Ecto neural progenitor cell (in vitro differentiated cells): ENCODE results near the gene HLA-DQA2.
A peak's percentile ranks its signal among the peaks of the same experiment; 100 is the strongest.
"Not testable (repeated sequence)": the region's sequence is repeated elsewhere in the genome, so short reads cannot be mapped to it uniquely, and the experiment has no call there.

Experiments
- DNase-seq: peaks from one replicate; pipeline ENCODE4 v3.0.0-alpha.2; 2018; ENCODE audit warnings: low spot score

Gene HLA-DQA2

DNA sequence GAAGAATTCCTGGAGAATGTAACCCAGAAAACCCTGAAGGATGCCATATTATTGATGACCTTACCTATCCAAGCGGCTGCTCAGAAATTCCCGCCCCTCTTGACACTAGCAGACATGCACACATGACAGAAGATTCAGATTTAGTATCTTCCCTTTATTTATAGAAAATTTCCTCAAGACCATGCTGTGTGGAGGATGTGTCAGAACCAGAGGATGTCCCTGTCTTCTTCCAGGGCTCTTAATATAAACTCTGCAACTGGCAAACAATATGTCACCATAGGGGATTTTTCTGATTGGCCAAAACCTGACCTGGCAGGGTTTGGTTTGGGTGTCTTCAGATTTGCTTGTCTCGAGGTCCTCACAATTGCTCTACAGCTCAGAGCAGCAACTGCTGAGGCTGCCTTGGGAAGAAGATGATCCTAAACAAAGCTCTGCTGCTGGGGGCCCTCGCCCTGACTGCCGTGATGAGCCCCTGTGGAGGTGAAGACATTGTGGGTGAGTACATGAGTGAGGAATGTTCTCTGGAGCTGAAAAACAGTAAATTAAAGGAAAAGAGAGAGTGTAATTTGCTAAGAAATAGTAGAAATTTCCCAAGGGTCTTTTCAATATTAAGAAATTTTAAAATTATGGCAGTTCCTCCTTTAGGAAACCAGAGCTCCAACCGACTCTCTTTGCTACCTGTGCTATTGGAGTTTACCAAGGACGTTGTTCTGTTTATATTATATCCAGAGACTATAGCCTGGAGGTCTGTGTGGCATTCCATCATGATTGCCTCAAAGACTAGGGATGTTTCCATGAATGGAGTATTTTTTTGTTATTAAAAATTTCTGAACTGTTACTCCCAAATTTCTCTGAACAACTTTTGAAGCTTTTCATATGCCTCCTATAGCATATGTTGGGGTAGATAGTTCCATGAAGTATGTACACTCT lies at the start of gene HLA-DQA2:
Gene HLA-DQA2, plus strand, starts transcription at position 361 of the 930 bp plus-strand sequence. Its CDS starts 53 bp downstream, at position 414.
- DNase-seq = no peak

DNA sequence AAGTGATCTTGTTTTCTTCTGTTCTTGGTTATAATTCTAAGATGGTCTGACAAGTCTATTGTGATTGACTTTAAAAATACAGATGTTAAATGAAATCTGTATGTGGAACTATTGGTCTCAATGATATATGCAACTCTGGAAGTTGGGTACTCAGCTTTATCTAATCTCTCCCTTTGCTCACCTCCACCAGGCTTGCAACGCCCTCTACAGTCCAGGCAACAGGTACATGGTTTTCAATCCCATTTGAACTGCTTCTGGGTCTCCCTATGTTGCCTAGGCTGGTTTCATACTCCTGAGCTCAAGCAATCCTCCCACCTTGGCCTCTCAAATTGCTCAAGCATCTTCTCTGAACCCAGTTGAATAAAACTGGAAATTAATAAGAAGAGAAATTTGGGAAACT lies 49.2 kb upstream of the HLA-DQA2 start:
- DNase-seq = no peak

DNA sequence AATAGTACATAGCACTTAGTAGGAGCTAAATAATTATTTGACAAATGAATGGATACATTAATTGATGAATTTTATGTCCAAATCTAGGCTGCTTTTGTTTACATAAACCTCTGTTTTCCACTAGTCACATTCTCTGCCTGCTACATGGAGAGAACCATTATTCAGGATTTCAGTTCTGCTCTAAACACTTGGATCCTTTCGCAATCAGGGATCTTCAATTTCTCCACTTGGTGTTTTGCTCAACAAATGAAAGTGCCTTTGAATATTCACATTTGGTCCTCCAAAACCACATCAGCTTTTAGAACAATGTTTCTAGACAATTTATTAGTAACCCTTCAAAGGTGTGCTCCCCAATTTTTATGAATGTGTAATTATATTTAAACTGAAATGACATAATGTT lies 44.2 kb upstream of the HLA-DQA2 start:
- DNase-seq = no peak

DNA sequence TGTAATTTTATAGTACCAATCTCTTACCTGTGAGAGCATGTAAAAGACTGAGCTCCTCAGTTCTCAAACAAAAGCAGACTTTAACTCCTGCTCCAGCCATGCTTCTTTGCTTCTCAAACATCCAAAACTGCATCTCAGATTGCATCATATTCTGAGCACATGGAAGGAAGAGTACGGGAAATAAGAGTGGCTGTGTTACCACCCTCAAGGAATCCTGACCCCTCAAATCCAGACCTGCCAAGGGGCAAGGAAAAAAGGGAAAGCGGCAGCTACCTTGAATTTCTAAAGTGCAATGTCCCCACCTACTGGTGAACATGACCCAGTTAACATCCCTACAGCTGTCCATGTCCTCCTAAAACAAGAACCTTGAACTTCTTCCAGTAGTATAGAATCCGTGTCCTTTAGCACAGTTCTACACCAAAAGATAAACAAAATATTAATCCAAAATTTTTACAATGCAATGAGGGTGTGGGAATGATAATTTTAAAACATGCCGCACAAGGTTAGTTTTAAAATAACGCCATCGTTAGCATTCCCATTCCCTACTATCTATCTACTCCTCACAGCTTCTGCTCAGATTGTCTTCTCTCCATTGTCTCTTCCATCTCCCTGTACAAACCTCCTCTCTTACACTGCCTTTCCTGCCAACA lies 40.7 kb upstream of the HLA-DQA2 start:
- DNase-seq = peak; percentile 49

DNA sequence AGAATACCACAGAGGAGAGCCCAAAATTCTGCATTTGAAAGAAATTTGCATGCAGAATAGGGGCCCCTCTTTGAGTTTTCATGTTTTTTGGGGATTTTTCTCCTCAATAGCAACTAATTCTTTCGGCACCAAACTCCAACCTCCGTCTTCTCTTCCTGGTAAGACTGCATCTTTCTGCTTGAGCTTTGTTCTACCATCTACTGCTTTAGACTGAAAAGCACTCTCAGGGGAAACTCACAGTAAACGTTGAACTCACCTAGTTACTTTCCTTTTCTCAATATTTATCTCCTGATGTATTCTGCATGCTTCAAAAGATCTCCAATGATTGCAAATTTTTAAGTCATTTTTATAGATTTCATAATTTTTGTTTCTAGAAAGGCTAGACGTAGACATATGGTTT lies 37.8 kb upstream of the HLA-DQA2 start:
- no peak for DNase-seq

DNA sequence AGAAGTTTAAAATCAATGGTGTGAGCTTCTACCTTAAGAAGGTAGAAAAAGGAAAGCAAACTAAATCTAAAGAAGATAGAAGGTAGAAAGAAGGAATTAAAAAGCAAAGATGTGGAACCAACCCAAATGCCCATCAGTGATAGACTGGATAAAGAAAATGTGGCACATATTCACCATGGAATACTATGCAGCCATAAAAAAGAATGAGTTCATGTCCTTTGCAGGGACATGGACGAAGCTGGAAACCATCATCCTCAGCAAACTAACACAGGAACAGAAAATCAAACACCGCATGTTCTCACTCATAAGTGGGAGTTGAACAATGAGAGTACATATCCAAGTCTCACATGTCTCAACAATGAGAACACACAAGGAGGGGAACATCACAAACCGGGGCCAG lies 36.0 kb upstream of the HLA-DQA2 start:
- not testable (repeated sequence) for DNase-seq

DNA sequence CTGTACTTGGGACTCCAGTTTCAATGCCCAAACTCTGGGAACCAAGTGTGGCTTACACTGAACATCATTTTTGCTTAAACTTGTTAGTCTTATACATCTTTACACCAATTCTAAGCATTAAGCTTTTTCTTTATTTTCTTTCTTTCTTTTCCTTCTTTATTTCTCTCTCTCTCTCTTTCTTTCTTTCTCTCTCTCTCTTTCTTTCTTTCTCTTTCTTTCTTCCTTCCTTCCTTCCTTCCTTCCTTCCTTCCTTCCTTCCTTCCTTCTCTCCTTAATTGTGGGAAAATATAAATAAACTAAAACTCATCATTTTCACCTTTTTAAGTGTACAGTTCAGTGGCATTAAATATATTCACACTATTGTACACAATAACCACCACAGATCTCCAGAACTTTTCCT lies 31.6 kb upstream of the HLA-DQA2 start:
- no peak for DNase-seq

DNA sequence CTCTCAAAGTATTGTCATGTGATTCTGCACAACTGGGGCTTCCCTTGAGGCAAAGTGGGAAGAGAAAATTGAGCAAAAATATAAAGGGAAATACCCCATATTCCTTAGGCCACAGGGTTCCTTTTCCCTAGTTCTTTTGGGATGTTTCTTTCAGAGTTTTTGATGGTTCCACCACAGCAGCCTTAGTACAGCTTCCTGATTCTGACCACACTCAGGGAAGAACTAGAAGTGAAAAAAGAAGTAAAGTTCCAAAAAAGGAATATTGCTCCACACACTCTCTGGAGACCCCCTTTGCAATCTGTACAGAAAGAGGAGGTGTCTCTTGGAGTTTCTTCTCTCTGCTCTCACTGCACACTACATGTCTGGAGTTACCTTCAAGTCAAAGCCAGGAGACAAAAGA lies 27.9 kb upstream of the HLA-DQA2 start:
- no peak for DNase-seq

DNA sequence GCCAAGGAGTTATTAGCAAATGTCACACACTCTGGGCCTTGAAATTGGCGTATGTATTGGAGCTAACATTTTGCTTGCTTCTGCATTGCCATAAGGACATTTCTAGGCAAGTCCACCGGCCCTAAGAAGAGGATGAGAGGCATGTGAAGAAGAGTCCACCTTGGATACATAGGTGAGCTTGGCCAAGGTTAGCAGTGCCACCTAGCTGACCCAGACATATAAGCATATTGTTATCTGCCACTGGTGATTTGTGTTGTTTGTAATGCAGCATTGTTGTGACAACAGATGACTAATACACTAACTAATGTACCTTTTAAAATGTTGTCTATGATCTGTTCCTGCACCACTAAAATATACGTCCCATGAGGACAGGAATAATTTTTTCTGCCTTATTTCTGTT lies 24.8 kb upstream of the HLA-DQA2 start:
- no peak for DNase-seq

DNA sequence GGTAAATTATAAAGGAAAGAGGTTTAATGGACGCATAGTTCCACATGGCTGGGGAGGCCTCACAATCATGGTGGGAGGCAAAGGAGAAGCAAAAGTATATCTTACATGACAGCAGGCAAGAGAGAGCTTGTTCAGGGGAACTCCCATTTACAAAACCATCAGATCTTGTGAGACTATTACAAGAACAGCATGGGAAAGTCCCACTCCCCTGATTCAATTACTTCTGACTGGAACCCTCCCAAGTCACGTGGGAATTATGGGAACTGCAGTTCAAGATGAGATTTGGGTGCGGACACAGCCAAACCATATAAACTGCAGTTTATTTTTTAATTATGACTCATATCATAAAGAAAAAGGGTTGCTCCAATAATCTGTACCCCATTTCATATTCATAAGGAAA lies 22.3 kb upstream of the HLA-DQA2 start:
- no peak for DNase-seq

DNA sequence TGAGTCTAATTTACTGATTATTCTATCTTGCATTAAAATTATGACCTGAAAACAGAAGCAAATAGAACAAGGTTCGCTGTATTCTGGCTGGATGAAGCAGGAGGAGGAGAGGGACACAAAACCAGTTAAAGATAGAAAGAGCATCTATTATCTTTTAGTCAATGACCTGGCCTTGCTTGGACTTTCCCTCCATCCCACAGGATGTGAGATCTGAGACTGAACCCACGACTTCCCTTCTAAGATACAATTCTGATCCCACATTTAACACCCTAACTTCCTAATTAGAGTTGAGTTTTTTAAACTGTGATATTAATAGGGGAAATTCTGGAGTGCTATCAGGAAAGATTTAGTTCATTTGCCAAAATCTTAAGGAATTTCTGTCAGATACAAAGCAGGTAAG lies 3.1 kb upstream of the HLA-DQA2 start:
- no peak for DNase-seq

DNA sequence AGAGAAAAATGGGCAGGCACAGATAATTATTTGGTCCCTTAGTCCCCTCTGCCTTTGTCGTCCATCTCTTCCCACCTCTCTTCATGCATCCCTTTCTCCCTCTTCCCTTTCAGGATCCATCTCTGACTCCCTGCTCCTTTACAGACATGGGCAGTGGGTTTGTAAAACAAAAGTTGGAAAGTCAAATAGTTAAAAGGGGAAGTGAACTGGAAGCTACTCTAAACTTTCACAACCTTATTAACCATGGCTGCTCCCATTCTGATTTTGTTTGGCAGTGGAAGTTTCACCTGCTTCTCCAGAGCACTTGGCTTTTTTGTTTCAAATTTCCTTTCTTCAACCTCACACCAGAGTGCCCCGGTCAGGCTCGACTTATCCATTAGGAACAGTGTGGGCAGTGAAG lies 1.2 kb downstream of the HLA-DQA2 start:
- no peak for DNase-seq

DNA sequence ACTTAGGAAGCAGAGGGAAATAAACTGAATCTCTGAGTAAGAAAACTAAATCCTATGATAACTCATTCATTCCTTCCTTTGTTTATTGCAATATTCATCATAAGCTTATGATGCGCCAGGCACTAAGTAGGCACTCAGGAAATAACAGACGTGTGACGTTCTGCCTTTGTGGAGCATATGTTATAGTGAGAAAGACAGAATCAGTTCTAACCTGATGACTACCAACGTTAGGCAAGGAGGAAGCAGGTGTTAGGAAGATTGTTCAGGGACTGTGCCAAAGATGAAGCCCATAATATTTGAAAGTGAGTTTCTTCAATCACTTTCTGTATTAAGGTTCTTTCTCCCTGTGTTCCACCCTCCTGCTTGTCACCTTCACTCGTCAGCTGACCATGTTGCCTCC lies 3.6 kb downstream of the HLA-DQA2 start:
- no peak for DNase-seq

DNA sequence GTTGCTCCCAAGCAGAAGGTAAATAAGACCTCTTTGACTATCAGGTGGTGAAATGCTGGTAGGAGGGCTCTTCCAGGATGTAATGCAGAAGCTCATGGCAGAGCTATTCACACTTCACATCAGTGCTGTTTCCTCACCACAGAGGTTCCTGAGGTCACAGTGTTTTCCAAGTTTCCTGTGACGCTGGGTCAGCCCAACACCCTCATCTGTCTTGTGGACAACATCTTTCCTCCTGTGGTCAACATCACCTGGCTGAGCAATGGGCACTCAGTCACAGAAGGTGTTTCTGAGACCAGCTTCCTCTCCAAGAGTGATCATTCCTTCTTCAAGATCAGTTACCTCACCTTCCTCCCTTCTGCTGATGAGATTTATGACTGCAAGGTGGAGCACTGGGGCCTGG lies 4.5 kb downstream of the HLA-DQA2 start:
- not testable (repeated sequence) for DNase-seq

DNA sequence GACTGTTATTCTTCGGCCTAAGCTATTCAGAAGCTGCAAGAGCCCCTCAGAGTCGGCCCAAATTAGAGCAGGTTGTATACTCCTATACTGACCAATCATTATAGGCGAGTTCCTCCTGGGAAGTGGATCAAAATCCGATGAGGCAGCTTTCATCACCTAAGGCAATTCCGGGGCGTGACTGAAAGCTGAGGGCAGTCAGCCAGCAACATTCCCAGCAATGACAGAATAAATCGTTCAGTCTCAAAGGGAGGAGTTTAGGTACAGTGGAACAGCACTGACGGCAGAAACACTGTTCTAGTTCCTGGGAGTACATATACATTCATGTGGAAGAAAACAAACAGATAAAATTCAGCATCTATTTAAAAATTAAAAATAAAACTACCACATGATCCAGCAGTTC lies 11.4 kb downstream of the HLA-DQA2 start:
- DNase-seq = no peak

DNA sequence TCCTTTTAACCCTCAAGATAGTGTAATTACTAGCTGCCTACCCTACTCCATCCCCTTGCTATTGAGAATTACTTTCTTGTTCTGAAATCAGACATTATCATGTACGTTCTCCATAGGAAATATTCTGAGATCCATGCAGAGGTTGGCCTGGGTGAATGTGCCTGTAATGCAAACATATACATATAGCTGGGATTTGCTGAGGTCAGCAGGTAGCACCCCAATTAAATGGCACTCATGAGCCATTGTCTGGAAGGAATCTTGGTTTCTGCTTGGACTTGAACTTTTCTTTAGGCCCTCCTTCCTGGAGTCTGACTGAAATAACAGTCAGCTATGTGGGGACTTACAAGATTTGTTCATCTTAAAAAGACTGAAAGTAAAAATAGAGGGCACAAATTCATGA lies 18.5 kb downstream of the HLA-DQA2 start:
- DNase-seq = no peak

DNA sequence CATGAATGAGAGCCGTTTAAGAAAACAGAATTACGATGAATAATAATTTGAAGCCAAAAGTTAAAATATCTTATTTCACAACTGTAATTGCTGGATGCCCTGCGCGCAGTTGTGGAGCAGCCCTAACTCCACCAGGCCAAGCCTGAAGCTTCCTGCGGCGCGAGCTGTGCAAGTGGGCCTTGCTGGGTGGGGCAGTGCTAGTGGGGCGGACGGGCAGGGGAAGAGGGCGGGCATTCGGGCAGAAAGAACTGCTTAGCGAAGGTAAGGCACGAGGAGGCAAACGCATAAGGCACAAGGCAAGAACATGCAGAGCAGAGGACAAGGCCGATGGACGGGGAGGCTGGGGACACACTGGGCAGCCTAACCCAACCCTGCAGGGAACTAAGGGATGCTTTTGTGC lies 19.9 kb downstream of the HLA-DQA2 start:
- DNase-seq = no peak

DNA sequence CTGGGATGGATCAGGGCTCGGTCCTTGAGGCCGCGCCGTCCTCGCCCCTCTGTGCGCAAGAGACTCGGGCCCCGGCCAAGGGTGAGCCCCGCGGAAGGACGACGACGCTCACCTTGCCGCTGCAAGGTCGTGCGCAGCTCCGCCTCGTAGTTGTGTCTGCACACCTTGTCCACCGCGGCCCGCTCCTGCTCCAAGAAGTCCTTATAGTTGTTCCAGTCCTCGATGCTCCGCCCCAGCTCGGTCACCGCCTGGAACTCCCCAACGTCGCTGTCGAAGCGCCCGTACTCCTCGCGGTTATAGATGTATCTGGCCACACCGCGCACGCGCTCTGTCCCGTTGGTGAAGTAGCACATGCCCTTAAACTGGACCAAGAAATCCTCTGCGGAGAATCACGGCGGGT lies 20.4 kb downstream of the HLA-DQA2 start:
- no peak for DNase-seq

DNA sequence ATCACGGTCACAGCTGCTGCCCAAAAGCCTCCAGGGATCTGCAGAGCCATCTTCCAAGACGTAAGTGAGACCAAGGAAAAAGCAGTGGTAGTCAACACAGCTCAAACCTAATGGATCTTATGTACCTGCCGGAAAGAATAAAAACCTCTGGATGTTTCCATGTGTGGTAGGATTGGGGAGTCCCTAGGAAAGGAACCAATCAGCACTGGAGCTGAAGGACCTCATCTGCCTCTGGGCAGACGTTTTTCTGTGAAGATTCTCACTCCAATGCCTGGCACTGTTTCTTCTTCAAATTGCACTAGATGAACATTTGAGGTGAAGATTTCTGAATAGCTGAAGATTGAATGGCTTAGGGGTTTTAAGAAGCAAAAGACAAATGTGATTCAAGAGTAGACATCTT lies 22.2 kb downstream of the HLA-DQA2 start, which contains the start of gene HLA-DQB2:
Gene HLA-DQB2, minus strand, starts transcription at position 112 of the 400 bp plus-strand sequence. Its CDS starts 62 bp downstream, at position 50.
- DNase-seq = no peak

DNA sequence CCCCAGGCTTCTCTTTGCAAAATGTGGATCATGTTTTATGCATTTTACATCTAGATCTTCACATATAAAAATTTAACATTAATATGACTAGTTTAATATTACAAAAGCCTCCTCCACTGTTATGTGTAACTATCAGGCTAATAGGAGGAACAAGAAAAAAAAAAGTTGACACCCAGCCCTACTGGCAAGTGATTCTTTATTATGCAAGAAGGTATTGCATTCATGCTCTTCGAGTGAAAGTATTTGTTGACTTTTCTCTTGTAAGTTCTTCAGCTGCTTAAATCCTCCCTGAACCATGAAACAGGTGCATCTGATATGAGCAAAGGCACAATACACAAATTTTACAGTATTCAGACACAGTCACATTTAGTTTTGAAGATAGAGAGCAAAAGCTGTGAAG lies 22.9 kb downstream of the HLA-DQA2 start:
- DNase-seq = no peak

DNA sequence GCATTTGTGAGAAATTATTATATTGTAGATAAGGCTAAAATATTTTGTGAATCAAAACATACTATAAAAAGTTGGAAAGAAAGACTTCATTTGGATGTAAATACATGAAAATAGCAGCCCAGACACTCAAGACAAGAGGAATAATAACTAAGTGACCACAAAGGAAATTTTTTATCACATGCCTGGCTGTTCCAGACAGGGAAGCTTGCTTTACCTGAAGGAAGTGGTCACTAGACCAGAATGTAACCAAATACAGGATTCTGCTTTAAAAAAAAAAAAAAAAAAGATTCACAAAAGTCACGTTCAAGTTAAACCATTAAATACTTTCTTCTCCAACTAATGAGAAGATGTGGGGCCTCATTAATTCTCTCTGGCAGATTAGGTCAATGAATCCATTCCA lies 31.5 kb downstream of the HLA-DQA2 start:
- no peak for DNase-seq

DNA sequence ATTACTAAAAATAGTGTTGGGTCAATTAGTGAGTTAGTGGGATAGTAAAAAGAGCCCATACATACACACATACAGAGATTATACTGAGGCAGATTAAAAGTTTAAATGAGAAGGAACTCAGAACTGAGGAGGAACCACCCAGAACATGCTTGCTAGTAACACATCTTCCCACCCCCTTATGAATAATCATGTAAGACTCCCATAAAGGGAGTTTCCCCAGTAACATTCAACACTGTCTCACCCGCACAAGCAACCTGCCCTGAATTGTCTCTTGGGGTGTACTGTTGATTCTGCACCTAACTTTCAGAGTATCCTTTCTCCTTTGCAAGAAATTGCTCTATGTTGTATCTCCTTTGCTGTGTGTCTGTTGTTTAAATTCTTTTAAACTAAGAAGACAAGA lies 33.2 kb downstream of the HLA-DQA2 start:
- no peak for DNase-seq

DNA sequence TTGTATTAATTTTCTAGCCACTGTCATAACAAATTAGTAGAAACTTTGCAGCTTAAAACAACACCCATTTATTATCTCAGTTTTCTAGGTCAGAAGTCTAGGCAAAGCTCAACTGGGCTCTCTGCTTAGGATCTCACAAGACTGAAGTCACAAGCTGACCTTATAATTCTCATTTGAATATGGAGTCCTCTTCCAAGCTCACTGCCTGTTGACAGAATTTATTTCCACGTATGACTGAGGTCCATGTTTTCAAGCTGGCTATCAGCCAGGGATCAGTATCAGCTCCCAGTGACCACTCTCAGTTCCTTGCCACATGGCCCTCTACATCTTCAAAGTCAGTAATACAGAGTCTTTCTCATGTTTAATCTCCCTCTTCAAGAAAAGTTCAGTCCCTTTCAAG lies 33.9 kb downstream of the HLA-DQA2 start:
- DNase-seq = no peak
